ENCODE data around the gene METTL16. TPM values are rescaled to one million over a fixed set of nuclear protein-coding genes. Genes with fewer than 3 reads are reported as not detected.

Gene METTL16
- total RNA-seq, 2 donors from 2014 or later = 12.9 to 24.1 TPM

DNA sequence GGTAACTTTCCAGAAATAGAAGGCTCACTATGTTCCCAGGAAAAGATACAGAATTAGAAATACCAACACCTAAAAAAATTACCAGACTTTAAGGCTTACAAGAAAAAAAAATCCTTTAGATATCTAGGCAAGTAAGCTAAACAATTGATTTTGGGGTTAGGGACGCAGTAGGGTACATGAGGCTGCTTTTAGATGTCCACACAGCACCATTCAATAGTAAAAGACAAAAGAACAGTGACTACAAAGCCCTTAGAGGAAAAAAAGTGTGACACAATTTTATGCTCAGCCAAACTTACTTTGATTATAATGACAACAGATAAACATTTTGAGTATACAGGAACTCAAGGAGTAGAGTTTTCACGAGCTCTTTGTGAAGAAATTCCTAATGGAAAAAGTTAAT, 29.9 kb downstream of the METTL16 start:
- Histone ChIP-seq H3K9me3 (no peaks in the 10 kb centered on the region), H3K27me3 (no peaks in the 10 kb centered on the region), H3K4me1 (peaks cover 26% of the 10 kb centered on the region), H3K36me3 (replicated peaks in 1 of 2; ENCODE audit: insufficient read depth in 1 of 2, low read depth in 2 of 2) (no peaks in the 10 kb centered on the region), H3K27ac (no peak overlapping the region), H3K4me3 (no peak overlapping the region)
- no peak for ATAC-seq
- intact Hi-C loops (cut with DNase I) = no loop called here
- DNase-seq = no peak
- TF ChIP-seq, protein P1, sequence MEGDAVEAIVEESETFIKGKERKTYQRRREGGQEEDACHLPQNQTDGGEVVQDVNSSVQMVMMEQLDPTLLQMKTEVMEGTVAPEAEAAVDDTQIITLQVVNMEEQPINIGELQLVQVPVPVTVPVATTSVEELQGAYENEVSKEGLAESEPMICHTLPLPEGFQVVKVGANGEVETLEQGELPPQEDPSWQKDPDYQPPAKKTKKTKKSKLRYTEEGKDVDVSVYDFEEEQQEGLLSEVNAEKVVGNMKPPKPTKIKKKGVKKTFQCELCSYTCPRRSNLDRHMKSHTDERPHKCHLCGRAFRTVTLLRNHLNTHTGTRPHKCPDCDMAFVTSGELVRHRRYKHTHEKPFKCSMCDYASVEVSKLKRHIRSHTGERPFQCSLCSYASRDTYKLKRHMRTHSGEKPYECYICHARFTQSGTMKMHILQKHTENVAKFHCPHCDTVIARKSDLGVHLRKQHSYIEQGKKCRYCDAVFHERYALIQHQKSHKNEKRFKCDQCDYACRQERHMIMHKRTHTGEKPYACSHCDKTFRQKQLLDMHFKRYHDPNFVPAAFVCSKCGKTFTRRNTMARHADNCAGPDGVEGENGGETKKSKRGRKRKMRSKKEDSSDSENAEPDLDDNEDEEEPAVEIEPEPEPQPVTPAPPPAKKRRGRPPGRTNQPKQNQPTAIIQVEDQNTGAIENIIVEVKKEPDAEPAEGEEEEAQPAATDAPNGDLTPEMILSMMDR (IDR thresholded peaks at IDR 0.05) = no peak
- TF ChIP-seq POLR2A (IDR thresholded peaks at IDR 0.05) = no peak
- WGBS, 2 donors = 51 to 55% methylated on average over 2 of the region's 2 CpGs

DNA sequence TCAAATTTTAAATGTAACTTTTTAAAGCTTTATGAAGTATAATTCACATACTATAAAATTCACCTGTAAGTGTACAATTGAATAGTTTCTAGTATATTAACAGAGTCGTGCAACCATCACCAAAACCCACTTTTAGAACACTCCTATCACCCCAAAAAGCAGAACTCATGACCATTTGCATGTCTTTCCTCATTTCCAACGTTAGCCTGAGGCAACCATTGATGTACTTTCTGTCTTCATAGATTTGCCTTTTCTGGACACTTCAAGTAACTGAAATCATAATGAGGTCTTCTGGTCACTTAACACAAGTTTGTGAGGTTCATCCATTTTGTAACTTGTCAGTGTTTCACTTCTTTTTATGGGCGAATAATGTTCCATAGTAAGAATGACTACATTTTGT, 33.2 kb downstream of the METTL16 start:
- no peak for TF ChIP-seq POLR2A (IDR thresholded peaks at IDR 0.05)
- TF ChIP-seq, protein P1 (IDR thresholded peaks at IDR 0.05) = no peak
- 61 to 78% methylated on average over 3 of the region's 3 CpGs for WGBS, 2 donors

DNA sequence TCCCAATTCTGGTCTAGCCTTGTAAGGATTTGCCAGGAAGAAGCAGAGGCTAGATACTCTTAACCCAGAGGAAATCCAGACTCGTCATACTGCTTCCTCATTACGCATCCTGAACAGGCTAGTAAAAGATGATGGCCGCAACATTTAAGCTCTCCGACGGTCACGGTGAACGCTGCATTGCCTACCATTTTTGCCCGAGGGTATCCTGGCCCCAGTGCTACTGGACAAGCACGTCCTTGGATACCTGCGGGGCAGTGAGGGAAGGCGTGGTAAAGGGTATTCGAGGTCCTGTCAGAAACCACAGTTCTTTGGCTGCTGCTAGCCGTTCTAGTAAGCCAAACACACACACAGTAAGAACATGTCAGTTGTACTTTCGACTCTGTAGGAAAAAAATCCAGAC, 36.6 kb downstream of the METTL16 start:
- DNase-seq (no peak), ATAC-seq (no peak)
- intact Hi-C loops (cut with DNase I) = no loop called here
- WGBS, 2 donors = 91 to 92% methylated on average over 14 of the region's 14 CpGs
- H3K36me3 ChIP-seq (replicated peaks in 1 of 2; ENCODE audit: insufficient read depth in 1 of 2, low read depth in 2 of 2) = peaks cover 0 to 14% of the 10 kb centered on the region in 2 donors
- no peaks in the 10 kb centered on the region for H3K9me3 ChIP-seq
- H3K27me3 ChIP-seq = no peaks in the 10 kb centered on the region
- no peaks in the 10 kb centered on the region for H3K4me1 ChIP-seq
- TF ChIP-seq, protein P1 (IDR thresholded peaks at IDR 0.05) = no peak
- TF ChIP-seq POLR2A (IDR thresholded peaks at IDR 0.05) = no peak
- H3K27ac ChIP-seq = no peak overlapping the region
- H3K4me3 ChIP-seq = no peak overlapping the region

More for the DNA sequence above, 33.2 kb downstream of the METTL16 start:
- ATAC-seq = no peak
- intact Hi-C loops (cut with DNase I) = no loop called here
- Histone ChIP-seq H3K9me3 (no peaks in the 10 kb centered on the region), H3K4me3 (no peak overlapping the region), H3K4me1 (no peaks in the 10 kb centered on the region), H3K27ac (no peak overlapping the region), H3K27me3 (no peaks in the 10 kb centered on the region), H3K36me3 (replicated peaks in 1 of 2; ENCODE audit: insufficient read depth in 1 of 2, low read depth in 2 of 2) (peaks cover 0 to 11% of the 10 kb centered on the region in 2 donors)
- DNase-seq = no peak

GRCh38 chr17:2474371-2474770, 37.3 kb downstream of the METTL16 start:
- TF ChIP-seq, protein P1 (IDR thresholded peaks at IDR 0.05) = no peak
- no peak for TF ChIP-seq POLR2A (IDR thresholded peaks at IDR 0.05)
- ATAC-seq = no peak
- 92 to 96% methylated on average over 9 of the region's 9 CpGs for WGBS, 2 donors
- H3K27me3 ChIP-seq = no peaks in the 10 kb centered on the region
- intact Hi-C loops (cut with DNase I) = no loop called here
- H3K27ac ChIP-seq = no peak overlapping the region
- H3K4me1 ChIP-seq = no peaks in the 10 kb centered on the region
- H3K9me3 ChIP-seq = no peaks in the 10 kb centered on the region
- no peak for DNase-seq
- no peak overlapping the region for H3K4me3 ChIP-seq
- peaks cover 0 to 14% of the 10 kb centered on the region in 2 donors for H3K36me3 ChIP-seq (replicated peaks in 1 of 2; ENCODE audit: insufficient read depth in 1 of 2, low read depth in 2 of 2)

GRCh38 chr17:2468270-2468669, 43.4 kb downstream of the METTL16 start:
- ATAC-seq = no peak
- no peak for TF ChIP-seq POLR2A (IDR thresholded peaks at IDR 0.05)
- TF ChIP-seq, protein P1 (IDR thresholded peaks at IDR 0.05) = no peak
- H3K27me3 ChIP-seq = no peaks in the 10 kb centered on the region
- whole genome bisulfite sequencing, 2 donors = 92 to 93% methylated on average over 4 of the region's 4 CpGs
- DNase-seq = no peak
- peaks cover 3 to 18% of the 10 kb centered on the region in 2 donors for H3K36me3 ChIP-seq (replicated peaks in 1 of 2; ENCODE audit: insufficient read depth in 1 of 2, low read depth in 2 of 2)
- H3K9me3 ChIP-seq = no peaks in the 10 kb centered on the region
- H3K27ac ChIP-seq = no peak overlapping the region
- no peak overlapping the region for H3K4me3 ChIP-seq
- H3K4me1 ChIP-seq = no peaks in the 10 kb centered on the region
- intact Hi-C loops (cut with DNase I) = no loop called here
